ENCODE results near the gene CASTOR2. TPM values are rescaled to one million over a fixed set of nuclear protein-coding genes. Genes with fewer than 3 reads are reported as not detected.
"Not testable (repeated sequence)": the region's sequence is repeated elsewhere in the genome, so short reads cannot be mapped to it uniquely, and the experiment has no call there.

The CASTOR2 gene
- total RNA-seq, 4 donors from 2014 or later = 145 to 334 (median 243) TPM

DNA sequence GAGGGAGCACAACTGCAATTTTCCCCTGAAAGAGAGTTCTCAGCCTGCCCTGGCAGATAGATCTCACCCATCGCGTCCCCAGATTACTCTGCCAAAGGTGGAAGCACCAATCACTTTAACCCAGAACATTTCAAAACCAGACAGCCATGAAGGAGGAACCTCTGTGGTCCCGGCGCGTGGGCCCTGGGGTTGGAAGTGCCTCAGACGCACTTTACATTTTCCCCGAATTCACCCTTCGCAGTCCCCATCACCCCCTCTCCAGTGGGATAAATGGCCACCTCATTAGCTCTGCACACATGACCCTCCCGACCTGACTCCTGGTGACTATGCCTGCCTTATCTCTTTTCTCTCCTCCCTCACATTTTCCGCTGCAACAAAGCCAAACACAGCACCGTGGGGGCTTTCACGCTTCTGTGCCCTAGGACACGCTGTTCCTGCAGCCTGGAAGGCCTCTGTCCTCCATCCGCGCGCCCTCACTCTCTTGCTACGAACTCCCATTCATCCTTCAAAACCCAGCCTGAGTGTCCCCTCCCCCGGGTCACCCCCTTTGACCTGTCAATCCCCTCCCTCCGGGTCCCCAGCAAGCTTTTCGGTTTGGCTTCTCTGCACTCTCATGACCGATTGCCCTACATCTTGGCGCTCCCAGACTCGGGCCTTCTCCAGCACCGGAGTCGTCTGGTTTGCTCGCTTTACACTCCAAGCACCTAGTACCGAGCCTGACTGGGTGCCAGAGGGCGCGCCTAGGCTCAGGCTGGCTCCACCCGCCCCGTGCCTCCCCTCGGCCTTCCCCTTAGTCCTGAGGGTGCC lies 598 bp upstream of the CASTOR2 start:
- H3K36me3 ChIP-seq; DNase-seq; H3K27me3 ChIP-seq; H3K4me1 ChIP-seq; intact Hi-C loops (cut with DNase I; ENCODE audit: low total_unique reads); H3K9me3 ChIP-seq; in situ Hi-C loops (cut with MboI; ENCODE audit: low sequenced_read_pairs in 4 of 4): not testable (repeated sequence)
- H3K27ac ChIP-seq = peak overlapping the region in 3 of 4 donors; percentile 58 to 68 (median 68)
- ATAC-seq = peak; percentile 40 to 54
- peak overlapping the region in 3 of 4 donors; percentile 30 to 47 (median 40) for H3K4me3 ChIP-seq

GRCh38 chr7:74966208-74966854 lies 1.8 kb downstream of the CASTOR2 start:
- H3K27me3 ChIP-seq; H3K4me1 ChIP-seq; H3K9me3 ChIP-seq; in situ Hi-C loops (cut with MboI; ENCODE audit: low sequenced_read_pairs in 4 of 4); H3K36me3 ChIP-seq; H3K4me3 ChIP-seq; ATAC-seq; DNase-seq; intact Hi-C loops (cut with DNase I; ENCODE audit: low total_unique reads): not testable (repeated sequence)
- H3K27ac ChIP-seq = peak overlapping the region in 1 of 4 donors; percentile 59

DNA sequence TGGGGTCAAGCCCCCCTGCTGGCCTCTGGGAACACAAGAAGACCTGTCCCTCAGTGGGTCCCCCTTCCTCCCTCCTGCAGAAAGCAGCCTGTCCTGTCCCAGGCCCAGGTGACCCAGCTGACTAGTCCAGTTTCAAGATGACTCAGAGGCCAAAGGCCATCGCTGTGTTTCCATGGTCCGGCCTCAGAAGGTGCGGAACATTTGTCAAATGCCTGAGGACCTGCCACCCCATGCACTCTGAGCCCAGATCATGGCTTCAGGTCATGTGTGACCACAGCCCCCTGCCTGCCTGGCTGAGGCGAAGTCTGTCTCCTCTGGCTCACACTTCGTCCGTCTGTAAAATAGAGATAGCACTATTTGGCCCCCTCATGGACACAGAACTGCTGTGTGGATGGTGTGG lies 2.4 kb downstream of the CASTOR2 start:
- H3K27ac ChIP-seq = peak overlapping the region in 2 of 4 donors; percentile 46 to 64
- H3K4me3 ChIP-seq; H3K9me3 ChIP-seq; DNase-seq; H3K27me3 ChIP-seq; H3K4me1 ChIP-seq; H3K36me3 ChIP-seq; intact Hi-C loops (cut with DNase I; ENCODE audit: low total_unique reads); in situ Hi-C loops (cut with MboI; ENCODE audit: low sequenced_read_pairs in 4 of 4): not testable (repeated sequence)
- peak; percentile 28 to 39 for ATAC-seq

GRCh38 chr7:74971431-74971830 lies 6.9 kb downstream of the CASTOR2 start:
- H3K36me3 ChIP-seq; H3K9me3 ChIP-seq; ATAC-seq; DNase-seq; H3K4me1 ChIP-seq; H3K27ac ChIP-seq; H3K27me3 ChIP-seq; in situ Hi-C loops (cut with MboI; ENCODE audit: low sequenced_read_pairs in 4 of 4); H3K4me3 ChIP-seq; intact Hi-C loops (cut with DNase I; ENCODE audit: low total_unique reads): not testable (repeated sequence)

DNA sequence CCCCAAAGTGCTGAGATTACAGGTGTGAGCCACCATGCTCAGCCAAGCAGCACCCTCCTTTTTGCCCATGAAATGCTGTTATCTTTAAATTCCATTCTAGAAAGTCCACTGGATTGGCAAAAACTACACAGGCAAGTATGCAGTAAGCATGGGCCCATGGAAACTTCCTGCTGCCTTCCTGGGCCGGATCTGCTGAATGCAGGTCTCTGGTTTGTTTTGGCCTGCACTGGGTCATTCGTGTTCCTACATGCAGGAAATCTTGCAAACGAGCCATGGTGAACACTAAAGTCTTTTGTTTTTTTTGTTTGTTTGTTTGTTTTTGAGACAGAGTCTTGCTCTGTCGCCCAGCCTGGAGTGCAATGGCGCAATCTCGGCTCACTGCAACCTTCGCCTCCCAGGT lies 7.9 kb downstream of the CASTOR2 start:
- DNase-seq; H3K9me3 ChIP-seq; H3K4me3 ChIP-seq; intact Hi-C loops (cut with DNase I; ENCODE audit: low total_unique reads); H3K4me1 ChIP-seq; ATAC-seq; H3K36me3 ChIP-seq; H3K27ac ChIP-seq; H3K27me3 ChIP-seq; in situ Hi-C loops (cut with MboI; ENCODE audit: low sequenced_read_pairs in 4 of 4): not testable (repeated sequence)

DNA sequence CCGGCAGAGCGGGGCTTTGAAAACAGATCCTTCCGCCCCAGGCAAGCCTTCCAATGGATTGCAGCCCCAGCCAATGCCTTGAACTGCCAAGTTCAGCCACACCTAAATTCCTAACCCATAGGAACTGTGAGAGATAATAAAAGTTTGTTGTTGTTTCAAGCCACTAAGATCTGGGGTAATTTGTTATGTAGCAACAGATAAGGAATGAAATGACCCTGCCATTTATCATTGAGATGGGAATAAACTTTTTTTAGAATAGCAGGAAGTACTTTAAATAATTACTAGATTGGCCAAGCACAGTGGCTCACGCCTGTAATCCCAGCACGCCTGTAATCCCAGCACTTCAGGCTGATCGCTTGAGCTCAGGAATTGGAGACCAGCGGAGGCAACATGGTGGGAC lies 11.5 kb downstream of the CASTOR2 start:
- DNase-seq; H3K9me3 ChIP-seq; H3K27me3 ChIP-seq; H3K4me3 ChIP-seq; H3K27ac ChIP-seq; intact Hi-C loops (cut with DNase I; ENCODE audit: low total_unique reads); in situ Hi-C loops (cut with MboI; ENCODE audit: low sequenced_read_pairs in 4 of 4); H3K36me3 ChIP-seq; ATAC-seq; H3K4me1 ChIP-seq: not testable (repeated sequence)

GRCh38 chr7:74977523-74977922 lies 13.0 kb downstream of the CASTOR2 start:
- intact Hi-C loops (cut with DNase I; ENCODE audit: low total_unique reads); H3K36me3 ChIP-seq; H3K27me3 ChIP-seq; H3K27ac ChIP-seq; in situ Hi-C loops (cut with MboI; ENCODE audit: low sequenced_read_pairs in 4 of 4); H3K4me1 ChIP-seq; H3K4me3 ChIP-seq; H3K9me3 ChIP-seq: not testable (repeated sequence)
- ATAC-seq (peak; percentile 36 to 59), DNase-seq (peak in 1 of 2 donors; percentile 23)

DNA sequence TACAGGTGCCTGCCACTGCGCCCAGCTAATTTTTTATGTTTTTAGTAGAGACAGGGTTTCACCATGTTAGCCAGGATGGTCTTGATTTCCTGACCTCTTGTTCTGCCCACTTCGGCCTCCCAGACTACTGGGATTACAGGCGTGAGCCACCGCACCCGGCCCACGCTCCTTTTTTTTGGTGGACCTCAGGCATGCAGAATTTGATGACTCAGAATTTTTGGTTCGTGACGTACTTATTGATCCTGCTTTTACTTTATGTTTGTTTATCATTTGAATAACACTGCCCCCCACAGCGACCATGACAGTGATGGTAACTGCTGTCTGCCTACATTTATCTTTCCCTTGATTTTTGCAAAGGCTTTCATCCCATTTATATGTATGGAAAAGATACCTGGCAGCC lies 23.9 kb downstream of the CASTOR2 start:
- intact Hi-C loops (cut with DNase I; ENCODE audit: low total_unique reads) = not testable (repeated sequence)

More for the DNA sequence above, 23.9 kb downstream of the CASTOR2 start:
- in situ Hi-C loops (cut with MboI; ENCODE audit: low sequenced_read_pairs in 4 of 4); H3K27me3 ChIP-seq; ATAC-seq; H3K4me3 ChIP-seq; DNase-seq; H3K9me3 ChIP-seq; H3K36me3 ChIP-seq: not testable (repeated sequence)
- Histone ChIP-seq H3K27ac (peak overlapping the region; percentile 72 to 88 (median 78)), H3K4me1 (peaks cover 13 to 32% of the 10 kb centered on the region in 2 donors)

All from gastrocnemius medialis (tissue), 4 donors.